HG03521 (cell line): ENCODE data around the gene PPTC7.

Experiments
- ATAC-seq: cut with Tn5 transposase; IDR thresholded peaks from one replicate; pipeline ENCODE4 v1.9.1; 2021; ENCODE audit warnings: mild to moderate bottlenecking, moderate library complexity; ENCODE audit not compliant: unreplicated experiment

PPTC7 gene

DNA sequence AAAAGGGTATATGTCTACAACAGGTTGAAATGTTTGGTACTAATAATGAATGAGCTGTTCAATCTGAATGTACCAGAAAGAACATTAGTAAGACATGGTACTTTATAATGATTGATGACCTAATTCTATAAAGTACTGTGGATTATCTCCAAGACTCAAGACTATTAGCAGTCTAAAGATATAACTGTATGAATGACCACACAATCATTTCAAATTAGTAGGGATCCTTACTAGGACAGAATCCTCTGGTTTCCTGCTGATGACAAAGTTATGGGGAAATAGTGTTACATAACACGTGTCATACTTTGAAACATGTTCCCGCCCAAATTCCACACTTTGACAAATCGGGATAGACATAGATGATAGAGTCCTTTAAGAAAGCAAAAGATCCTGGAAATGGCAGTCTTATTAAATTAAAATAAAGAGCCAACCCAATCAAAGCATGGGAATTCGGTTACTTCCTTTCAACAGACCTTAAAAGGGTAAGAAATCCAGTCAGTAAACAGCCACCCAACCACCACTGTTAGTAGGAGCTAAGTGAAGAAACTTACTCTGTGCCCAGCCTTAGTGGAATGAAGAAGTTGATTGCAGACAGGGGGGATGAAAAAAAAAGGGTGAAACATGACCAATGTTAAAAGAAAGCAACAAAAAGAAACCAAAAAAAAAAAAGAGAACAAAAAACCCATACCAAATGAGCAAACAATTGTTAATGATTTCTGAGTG is 84.0 kb downstream of the PPTC7 start:
- no peak for ATAC-seq
